HG03439 (cell line): ENCODE results near the gene TBX22.
"Not testable (repeated sequence)": the region's sequence is repeated elsewhere in the genome, so short reads cannot be mapped to it uniquely, and the experiment has no call there.

Experiments used
- ATAC-seq: cut with Tn5 transposase; IDR thresholded peaks from one replicate; pipeline ENCODE4 v1.9.1; 2021; ENCODE audit warnings: mild to moderate bottlenecking, moderate library complexity; ENCODE audit not compliant: unreplicated experiment

Gene TBX22, protein sequence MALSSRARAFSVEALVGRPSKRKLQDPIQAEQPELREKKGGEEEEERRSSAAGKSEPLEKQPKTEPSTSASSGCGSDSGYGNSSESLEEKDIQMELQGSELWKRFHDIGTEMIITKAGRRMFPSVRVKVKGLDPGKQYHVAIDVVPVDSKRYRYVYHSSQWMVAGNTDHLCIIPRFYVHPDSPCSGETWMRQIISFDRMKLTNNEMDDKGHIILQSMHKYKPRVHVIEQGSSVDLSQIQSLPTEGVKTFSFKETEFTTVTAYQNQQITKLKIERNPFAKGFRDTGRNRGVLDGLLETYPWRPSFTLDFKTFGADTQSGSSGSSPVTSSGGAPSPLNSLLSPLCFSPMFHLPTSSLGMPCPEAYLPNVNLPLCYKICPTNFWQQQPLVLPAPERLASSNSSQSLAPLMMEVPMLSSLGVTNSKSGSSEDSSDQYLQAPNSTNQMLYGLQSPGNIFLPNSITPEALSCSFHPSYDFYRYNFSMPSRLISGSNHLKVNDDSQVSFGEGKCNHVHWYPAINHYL

DNA sequence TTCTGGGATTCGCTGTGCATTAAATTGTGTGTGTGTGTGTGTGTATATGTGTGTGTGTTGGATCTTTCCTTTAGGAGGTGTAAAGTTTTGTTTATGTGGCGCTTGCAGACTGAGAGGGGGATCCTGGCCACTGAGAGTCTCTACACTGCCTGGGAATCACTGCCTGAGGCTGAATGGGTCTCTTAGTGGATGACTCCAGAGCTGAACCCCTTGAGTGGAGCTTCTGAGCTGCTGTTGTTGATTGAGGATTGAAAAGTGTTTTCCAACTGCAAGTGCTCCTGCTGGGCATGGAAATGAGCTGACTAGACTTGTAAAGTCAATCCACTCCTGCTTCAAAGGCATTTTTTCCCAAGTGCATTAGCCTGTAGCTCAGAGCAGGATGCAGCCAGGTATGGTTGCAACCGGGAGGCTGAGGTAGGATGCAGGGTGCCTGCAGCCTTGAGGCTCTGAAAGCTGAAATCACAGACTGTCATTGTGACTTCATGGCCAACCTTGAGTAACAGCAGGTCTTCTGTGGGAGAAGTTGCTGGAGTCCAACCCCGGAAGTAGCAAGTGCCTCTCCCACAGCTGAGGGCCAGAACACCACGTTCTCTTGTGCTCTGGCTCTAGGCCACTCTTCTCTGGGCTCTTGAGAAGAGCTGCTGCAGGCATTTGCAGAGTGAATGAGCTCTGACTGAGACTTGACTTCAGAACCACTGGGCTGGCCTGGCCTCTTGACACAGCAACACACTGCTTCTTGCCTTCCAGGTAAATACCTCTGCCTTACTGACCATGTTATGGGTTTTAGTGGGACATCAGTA lies at the start of gene TBX22:
Gene TBX22 (plus strand): TSS at position 613 of the 800 bp plus-strand sequence. CDS start 7,517 bp downstream, outside the sequence.
- no peak for ATAC-seq

DNA sequence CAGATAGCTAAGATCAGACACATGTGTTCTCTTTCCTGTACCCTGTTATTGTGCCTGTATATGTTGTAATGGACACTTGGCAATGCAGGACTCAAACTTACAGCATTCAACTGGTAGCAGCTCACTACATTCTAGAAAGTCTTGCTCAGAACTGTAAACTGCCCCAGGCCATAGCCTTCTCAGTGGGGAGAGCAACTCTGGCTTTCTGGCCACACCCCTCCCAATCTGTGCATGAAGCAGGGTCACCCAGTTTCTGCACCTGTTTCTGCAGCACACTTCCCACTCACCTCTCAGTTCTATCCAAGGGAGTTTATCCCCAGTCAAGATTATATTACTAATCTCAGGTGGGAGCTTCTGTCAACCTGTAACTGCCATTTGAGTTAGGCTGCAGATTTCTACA lies 38.9 kb upstream of the TBX22 start:
- ATAC-seq, result no peak

DNA sequence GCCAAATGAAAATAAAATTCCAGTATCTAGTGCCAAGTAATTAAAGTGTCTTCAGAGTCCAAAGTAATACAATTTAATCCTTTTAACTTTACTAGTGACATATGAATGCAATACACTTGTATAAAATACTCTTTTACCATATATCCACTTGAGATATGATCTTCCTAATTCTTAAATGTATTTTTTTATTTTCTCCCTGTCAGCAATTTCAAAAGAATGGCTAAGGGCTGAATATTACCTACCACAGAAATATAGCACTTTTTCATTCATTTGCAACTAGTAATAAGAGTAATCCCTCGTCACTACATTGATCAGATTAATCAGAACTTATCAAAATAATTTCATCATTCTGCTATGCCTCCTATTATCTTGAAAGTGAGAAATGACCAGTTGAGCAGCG lies 10.1 kb upstream of the TBX22 start:
- ATAC-seq, result no peak

DNA sequence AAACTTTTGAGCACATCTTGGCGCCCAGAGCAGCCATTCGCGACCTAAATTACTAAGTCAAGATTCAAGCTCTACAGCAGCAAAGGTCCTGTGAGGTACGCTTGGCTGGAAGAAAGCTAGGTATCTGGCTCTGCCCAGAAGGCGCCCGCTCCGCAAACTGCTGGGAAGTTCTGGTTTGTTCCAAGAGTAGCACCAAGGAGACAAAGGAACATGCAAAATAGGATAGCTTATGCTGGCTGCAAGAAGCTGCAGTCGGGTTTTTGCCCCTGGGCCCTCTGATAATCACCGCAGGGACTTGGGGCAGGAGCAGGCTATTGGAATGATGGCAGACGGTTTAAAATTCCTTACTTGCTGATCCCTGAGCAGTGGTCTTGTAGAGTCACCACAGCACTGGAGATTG lies 3.0 kb upstream of the TBX22 start:
- ATAC-seq, result no peak

DNA sequence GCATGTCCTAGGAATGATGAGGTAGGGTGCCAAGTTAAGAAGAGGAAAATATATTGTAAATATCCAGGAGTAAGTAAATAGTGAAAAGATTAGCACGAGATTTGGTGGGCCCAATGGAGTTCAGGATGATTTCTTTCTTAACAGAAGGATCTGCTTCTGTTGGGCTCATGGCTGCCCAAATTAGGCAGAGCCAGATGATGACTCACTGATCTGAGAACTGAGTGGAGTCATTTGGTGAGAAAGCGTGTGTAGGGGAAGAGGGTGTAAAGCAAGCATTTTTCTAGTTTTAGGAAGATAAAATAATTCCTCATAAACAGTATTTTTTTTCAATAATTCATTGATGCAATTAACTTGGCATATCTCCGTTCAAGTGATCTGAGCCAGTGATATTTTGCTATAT lies 1.6 kb downstream of the TBX22 start:
- no peak for ATAC-seq

DNA sequence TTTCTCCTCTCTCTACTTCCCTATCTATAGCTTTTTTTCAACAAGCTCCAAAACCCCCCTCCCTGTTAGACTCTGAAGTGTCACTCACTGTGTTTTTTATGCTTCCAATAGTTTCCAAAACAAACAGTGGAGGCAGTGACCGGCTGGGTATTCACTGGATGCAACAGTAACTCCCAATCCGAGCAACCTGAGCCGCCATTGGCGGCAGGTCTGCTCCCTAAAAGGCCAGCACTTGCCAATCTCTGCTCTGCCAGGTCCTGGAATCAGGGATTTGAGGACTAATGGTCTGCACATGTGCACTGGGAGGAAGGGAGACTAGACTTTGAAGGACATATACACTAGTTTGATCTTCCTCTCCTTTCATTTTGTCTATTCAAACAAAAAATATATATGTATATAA lies 7.1 kb downstream of the TBX22 start:
- ATAC-seq, result no peak

DNA sequence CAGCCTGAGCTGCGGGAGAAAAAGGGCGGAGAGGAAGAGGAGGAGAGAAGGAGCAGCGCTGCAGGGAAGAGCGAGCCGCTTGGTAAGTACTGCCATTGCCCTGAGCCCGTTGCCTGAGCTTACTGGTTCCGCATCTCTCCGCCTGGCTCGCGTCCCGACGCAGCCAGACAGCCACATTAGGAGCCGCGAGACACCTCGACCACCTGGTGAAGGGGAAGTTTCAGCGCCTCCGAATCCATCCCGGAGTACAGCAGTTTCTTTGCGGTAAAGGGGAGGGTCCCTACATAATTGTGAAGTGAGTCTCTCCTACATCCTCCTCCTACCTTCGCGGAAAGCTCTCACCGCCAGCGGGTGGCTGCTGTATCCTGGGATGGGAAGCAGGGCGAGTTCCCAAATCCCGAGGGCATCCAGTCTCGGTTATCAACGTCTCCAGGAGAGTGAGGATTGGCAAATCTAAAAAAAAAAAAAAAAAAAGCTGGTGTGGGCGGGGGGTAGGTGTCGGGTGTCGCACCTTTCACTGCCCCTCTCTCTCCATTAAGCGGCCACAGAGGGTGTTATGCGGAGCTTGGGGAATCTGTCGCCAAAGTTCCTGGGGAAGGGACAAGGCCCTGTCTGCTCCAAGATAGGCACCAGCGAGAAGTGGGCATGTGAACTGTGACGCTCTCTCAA lies 7.9 kb downstream of the TBX22 start:
- ATAC-seq, result no peak

DNA sequence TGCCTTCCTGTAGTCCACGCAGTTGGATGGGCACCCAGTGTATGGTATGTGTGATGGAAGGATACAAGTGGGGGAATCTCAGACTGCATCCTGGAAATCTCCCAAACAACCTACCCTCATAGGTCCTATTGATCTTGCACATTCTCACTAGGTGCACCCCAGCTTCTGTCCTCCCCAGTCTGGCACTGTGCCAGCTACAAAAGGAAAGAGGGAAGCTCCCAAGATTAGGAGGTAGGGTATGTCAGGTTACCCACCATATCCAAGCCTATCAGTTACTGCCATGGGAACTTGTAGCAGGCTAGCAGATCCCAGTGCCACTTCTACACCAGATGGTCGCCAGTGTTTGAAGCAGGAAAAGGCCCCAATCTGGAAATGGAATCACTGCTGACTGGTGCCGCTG lies 11.6 kb downstream of the TBX22 start:
- ATAC-seq, result no peak

DNA sequence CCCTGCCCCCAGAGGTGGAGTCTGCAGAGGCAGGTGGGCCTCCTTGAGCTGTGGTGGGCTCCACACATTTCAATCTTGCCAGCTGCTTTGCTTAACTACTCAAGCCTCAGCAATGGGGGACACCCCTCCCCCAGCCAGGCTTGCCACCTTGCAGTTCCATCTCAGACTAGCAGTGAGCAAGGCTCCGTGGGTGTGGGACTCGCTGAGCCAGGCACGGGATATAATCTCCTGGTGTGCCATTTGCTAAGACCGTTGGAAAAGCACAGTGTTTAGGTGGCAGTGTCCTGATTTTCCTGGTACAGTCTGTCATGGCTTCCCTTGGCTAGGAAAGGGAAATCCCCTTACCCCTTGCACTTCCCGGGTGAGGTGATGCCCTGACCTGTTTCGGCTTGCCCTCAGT lies 51.6 kb downstream of the TBX22 start:
- ATAC-seq, result not testable (repeated sequence)

DNA sequence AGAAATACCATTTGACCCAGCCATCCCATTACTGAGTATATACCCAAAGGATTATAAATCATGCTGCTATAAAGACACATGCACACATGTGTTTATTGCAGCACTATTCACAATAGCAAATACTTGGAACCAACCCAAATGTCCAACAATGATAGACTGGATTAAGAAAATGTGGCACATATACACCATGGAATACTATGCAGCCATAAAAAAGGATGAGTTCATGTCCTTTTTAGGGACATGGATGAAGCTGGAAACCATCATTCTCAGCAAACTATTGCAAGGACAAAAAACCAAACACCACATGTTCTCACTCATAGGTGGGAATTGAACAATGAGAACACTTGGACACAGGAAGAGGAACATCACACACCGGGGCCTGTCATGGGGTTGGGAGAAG lies 61.1 kb downstream of the TBX22 start:
- ATAC-seq, result not testable (repeated sequence)
